ENCODE results near the gene TMEM150C. TPM values are rescaled to one million over a fixed set of nuclear protein-coding genes. Genes with fewer than 3 reads are reported as not detected.

Gene TMEM150C
- total RNA-seq, 1 donor from 2014 or later, result 0.95 TPM

- Mint-ChIP-seq H3K27ac (ENCODE audit: unreplicated experiment) (no peak overlapping the region), H3K4me3 (ENCODE audit: unreplicated experiment) (no peak overlapping the region), H3K9me3 (ENCODE audit: unreplicated experiment) (peaks cover 4% of the 10 kb centered on the region), H3K4me1 (ENCODE audit: low read depth, unreplicated experiment) (no peaks in the 10 kb centered on the region), H3K36me3 (ENCODE audit: low read depth, unreplicated experiment) (peaks cover 7% of the 10 kb centered on the region), H3K27me3 (ENCODE audit: low read depth, unreplicated experiment) (no peaks in the 10 kb centered on the region)
- TF ChIP-seq CTCF (IDR thresholded peaks at IDR 0.05; ENCODE audit: insufficient read depth, low read depth, low read length) (no peak), EZH2 (IDR thresholded peaks at IDR 0.05; ENCODE audit: insufficient read depth, low read length) (no peak)
- Histone ChIP-seq H4K20me1 (ENCODE audit: insufficient read depth, low read length) (no peaks in the 10 kb centered on the region), H3K36me3 (ENCODE audit: insufficient read depth, low read length) (no peaks in the 10 kb centered on the region), H3K27ac (ENCODE audit: low read depth, low read length) (no peak overlapping the region), H3K9ac (ENCODE audit: low read length) (no peak overlapping the region), H3K79me2 (ENCODE audit: insufficient read depth, low read length) (no peaks in the 10 kb centered on the region), H2AFZ (ENCODE audit: low read depth, low read length) (no peak overlapping the region), H3K27me3 (ENCODE audit: insufficient read depth, low read length) (no peaks in the 10 kb centered on the region), H3K9me3 (ENCODE audit: insufficient read depth, low read depth, low read length) (no peaks in the 10 kb centered on the region), H3K4me1 (ENCODE audit: insufficient read depth, low read length) (no peaks in the 10 kb centered on the region), H3K4me3 (ENCODE audit: insufficient read depth, low read depth, low read length) (no peak overlapping the region), H3K4me2 (ENCODE audit: low read length) (no peak overlapping the region)
- FAIRE-seq (no peak), DNase-seq (ENCODE audit: low read depth) (no peak)
Measured at GRCh38 chr4:82484996-82485783, 76.6 kb downstream of the TMEM150C start.

- Histone ChIP-seq H3K79me2 (ENCODE audit: insufficient read depth, low read length) (no peaks in the 10 kb centered on the region), H3K36me3 (ENCODE audit: insufficient read depth, low read length) (no peaks in the 10 kb centered on the region), H3K9me3 (ENCODE audit: insufficient read depth, low read depth, low read length) (no peaks in the 10 kb centered on the region), H3K4me3 (ENCODE audit: insufficient read depth, low read depth, low read length) (no peak overlapping the region), H4K20me1 (ENCODE audit: insufficient read depth, low read length) (no peaks in the 10 kb centered on the region), H3K27me3 (ENCODE audit: insufficient read depth, low read length) (no peaks in the 10 kb centered on the region), H3K27ac (ENCODE audit: low read depth, low read length) (no peak overlapping the region), H3K4me2 (ENCODE audit: low read length) (no peak overlapping the region), H3K9ac (ENCODE audit: low read length) (no peak overlapping the region), H3K4me1 (ENCODE audit: insufficient read depth, low read length) (no peaks in the 10 kb centered on the region), H2AFZ (ENCODE audit: low read depth, low read length) (no peak overlapping the region)
- Mint-ChIP-seq H3K27me3 (ENCODE audit: low read depth, unreplicated experiment) (no peaks in the 10 kb centered on the region), H3K9me3 (ENCODE audit: unreplicated experiment) (peaks cover 6% of the 10 kb centered on the region), H3K4me1 (ENCODE audit: low read depth, unreplicated experiment) (no peaks in the 10 kb centered on the region), H3K4me3 (ENCODE audit: unreplicated experiment) (no peak overlapping the region), H3K36me3 (ENCODE audit: low read depth, unreplicated experiment) (peaks cover 11% of the 10 kb centered on the region), H3K27ac (ENCODE audit: unreplicated experiment) (no peak overlapping the region)
- DNase-seq (ENCODE audit: low read depth) (no peak), FAIRE-seq (no peak)
- TF ChIP-seq CTCF (IDR thresholded peaks at IDR 0.05; ENCODE audit: insufficient read depth, low read depth, low read length) (no peak), EZH2 (IDR thresholded peaks at IDR 0.05; ENCODE audit: insufficient read depth, low read length) (no peak)
Measured at GRCh38 chr4:82482387-82482786, 79.4 kb downstream of the TMEM150C start.

- H3K27me3 ChIP-seq (ENCODE audit: insufficient read depth, low read length), result no peaks in the 10 kb centered on the region
- TF ChIP-seq EZH2 (IDR thresholded peaks at IDR 0.05; ENCODE audit: insufficient read depth, low read length) (no peak), CTCF (IDR thresholded peaks at IDR 0.05; ENCODE audit: insufficient read depth, low read depth, low read length) (no peak)
- H3K4me3 ChIP-seq (ENCODE audit: insufficient read depth, low read depth, low read length), result no peak overlapping the region
- peaks cover 11% of the 10 kb centered on the region for H3K36me3 Mint-ChIP-seq (ENCODE audit: low read depth, unreplicated experiment)
- no peaks in the 10 kb centered on the region for H3K36me3 ChIP-seq (ENCODE audit: insufficient read depth, low read length)
- DNase-seq (ENCODE audit: low read depth) (no peak), FAIRE-seq (no peak)
- no peak overlapping the region for H3K4me3 Mint-ChIP-seq (ENCODE audit: unreplicated experiment)
- no peaks in the 10 kb centered on the region for H3K4me1 ChIP-seq (ENCODE audit: insufficient read depth, low read length)
- H3K9ac ChIP-seq (ENCODE audit: low read length), result no peak overlapping the region
- no peak overlapping the region for H2AFZ ChIP-seq (ENCODE audit: low read depth, low read length)
- no peak overlapping the region for H3K27ac ChIP-seq (ENCODE audit: low read depth, low read length)
- no peaks in the 10 kb centered on the region for H3K27me3 Mint-ChIP-seq (ENCODE audit: low read depth, unreplicated experiment)
- H3K79me2 ChIP-seq (ENCODE audit: insufficient read depth, low read length), result no peaks in the 10 kb centered on the region
- no peaks in the 10 kb centered on the region for H3K9me3 ChIP-seq (ENCODE audit: insufficient read depth, low read depth, low read length)
- peaks cover 6% of the 10 kb centered on the region for H3K9me3 Mint-ChIP-seq (ENCODE audit: unreplicated experiment)
- no peaks in the 10 kb centered on the region for H3K4me1 Mint-ChIP-seq (ENCODE audit: low read depth, unreplicated experiment)
- H3K4me2 ChIP-seq (ENCODE audit: low read length), result no peak overlapping the region
- H3K27ac Mint-ChIP-seq (ENCODE audit: unreplicated experiment), result no peak overlapping the region
- H4K20me1 ChIP-seq (ENCODE audit: insufficient read depth, low read length), result no peaks in the 10 kb centered on the region
Measured at GRCh38 chr4:82481506-82481840, 80.3 kb downstream of the TMEM150C start.
